ENCODE measurements around the gene MLYCD.

MLYCD gene

GRCh38 chr16:83925957-83926725, 27.2 kb downstream of the MLYCD start:
- peaks cover 16% of the 10 kb centered on the region for H3K36me3 ChIP-seq
- no peak overlapping the region for H3K4me3 ChIP-seq (ENCODE audit: low read depth in 1 of 2, low read length in 1 of 2)
- H3K27ac ChIP-seq: no peak overlapping the region
- H3K27me3 ChIP-seq: no peaks in the 10 kb centered on the region
- no peaks in the 10 kb centered on the region for H3K9me3 ChIP-seq
- no peak for TF ChIP-seq CTCF (IDR thresholded peaks at IDR 0.05)
- no peaks in the 10 kb centered on the region for H3K4me1 ChIP-seq (ENCODE audit: control insufficient read depth in 1 of 2, insufficient read depth in 1 of 2, low read depth in 1 of 2, low read length in 1 of 2)

- no peaks in the 10 kb centered on the region for H3K9me3 ChIP-seq
- peaks cover 12% of the 10 kb centered on the region for H3K36me3 ChIP-seq
- peak; percentile 86 for TF ChIP-seq CTCF (IDR thresholded peaks at IDR 0.05)
- no peaks in the 10 kb centered on the region for H3K4me1 ChIP-seq (ENCODE audit: control insufficient read depth in 1 of 2, insufficient read depth in 1 of 2, low read depth in 1 of 2, low read length in 1 of 2)
- no peaks in the 10 kb centered on the region for H3K27me3 ChIP-seq
- H3K27ac ChIP-seq: no peak overlapping the region
- no peak overlapping the region for H3K4me3 ChIP-seq (ENCODE audit: low read depth in 1 of 2, low read length in 1 of 2)
Measured at GRCh38 chr16:83926726-83927397, 27.9 kb downstream of the MLYCD start.

- TF ChIP-seq CTCF (IDR thresholded peaks at IDR 0.05): no peak
- Histone ChIP-seq H3K9me3 (no peaks in the 10 kb centered on the region), H3K27ac (no peak overlapping the region), H3K4me1 (ENCODE audit: control insufficient read depth in 1 of 2, insufficient read depth in 1 of 2, low read depth in 1 of 2, low read length in 1 of 2) (no peaks in the 10 kb centered on the region), H3K27me3 (no peaks in the 10 kb centered on the region), H3K36me3 (peaks cover 8% of the 10 kb centered on the region), H3K4me3 (ENCODE audit: low read depth in 1 of 2, low read length in 1 of 2) (no peak overlapping the region)
Measured at GRCh38 chr16:83928341-83929055, 29.6 kb downstream of the MLYCD start.

GRCh38 chr16:83929811-83930555, 31.1 kb downstream of the MLYCD start:
- H3K36me3 ChIP-seq: peaks cover under 1% of the 10 kb centered on the region
- H3K27me3 ChIP-seq: no peaks in the 10 kb centered on the region
- no peak for TF ChIP-seq CTCF (IDR thresholded peaks at IDR 0.05)
- no peaks in the 10 kb centered on the region for H3K4me1 ChIP-seq (ENCODE audit: control insufficient read depth in 1 of 2, insufficient read depth in 1 of 2, low read depth in 1 of 2, low read length in 1 of 2)
- H3K9me3 ChIP-seq: no peaks in the 10 kb centered on the region
- no peak overlapping the region for H3K4me3 ChIP-seq (ENCODE audit: low read depth in 1 of 2, low read length in 1 of 2)
- no peak overlapping the region for H3K27ac ChIP-seq

- H3K4me1 ChIP-seq (ENCODE audit: control insufficient read depth in 1 of 2, insufficient read depth in 1 of 2, low read depth in 1 of 2, low read length in 1 of 2): no peaks in the 10 kb centered on the region
- no peak for TF ChIP-seq CTCF (IDR thresholded peaks at IDR 0.05)
- no peak overlapping the region for H3K4me3 ChIP-seq (ENCODE audit: low read depth in 1 of 2, low read length in 1 of 2)
- H3K27ac ChIP-seq: no peak overlapping the region
- H3K9me3 ChIP-seq: no peaks in the 10 kb centered on the region
- no peaks in the 10 kb centered on the region for H3K36me3 ChIP-seq
- no peaks in the 10 kb centered on the region for H3K27me3 ChIP-seq
Measured at GRCh38 chr16:83930730-83931500, 32.0 kb downstream of the MLYCD start.
